Bronchial epithelial cell (primary cell): ENCODE results near the gene ARSI. TPM values are rescaled to one million over a fixed set of nuclear protein-coding genes. Genes with fewer than 3 reads are reported as not detected.

ENCODE experiments used
- DNase-seq: peaks from one replicate; pipeline ENCODE4 v3.0.0-alpha.2; 2010; ENCODE audit warnings: low read depth
- FAIRE-seq: peaks from 2 replicates; lab custom pipeline; 2011; peaks lifted over from hg19 to GRCh38; lab: Jason Lieb, UNC
- H3K27me3 ChIP-seq: 2 replicates; pipeline ENCODE4 v1.5.1; 2011; ENCODE audit warnings: low read length; ENCODE audit not compliant: control insufficient read depth, insufficient read depth
- H3K36me3 ChIP-seq: 2 replicates; pipeline ENCODE4 v1.5.1; 2011; ENCODE audit warnings: low read length; ENCODE audit not compliant: control insufficient read depth, insufficient read depth
- H3K4me3 ChIP-seq: 2 replicates; pipeline ENCODE4 v1.5.1; 2011; ENCODE audit warnings: mild to moderate bottlenecking, low read depth, low read length, control low read depth
- total RNA-seq: library from RNA; depleted of rRNA; stranded (reverse); fragments of >200 nt; gene quantifications from 2 replicates; pipeline ENCODE4 v1.2.1, GENCODE V29; 2014
- TF ChIP-seq, protein P1 (sequence below): IDR thresholded peaks from 2 replicates; pipeline ENCODE4 v1.5.1; 2011; ENCODE audit warnings: mild to moderate bottlenecking, moderate library complexity, low read length, control low read depth, inconsistent platforms; ENCODE audit not compliant: insufficient read depth, severe bottlenecking

The ARSI gene
- total RNA-seq, 1 donor from 2014 or later: 5.8 TPM

GRCh38 chr5:150264667-150265603, 37.8 kb downstream of the ARSI start:
- FAIRE-seq (no peak), DNase-seq (no peak)
- Histone ChIP-seq H3K36me3 (no peaks in the 10 kb centered on the region), H3K4me3 (no peak overlapping the region), H3K27me3 (peaks cover 2% of the 10 kb centered on the region)
- TF ChIP-seq, protein P1, sequence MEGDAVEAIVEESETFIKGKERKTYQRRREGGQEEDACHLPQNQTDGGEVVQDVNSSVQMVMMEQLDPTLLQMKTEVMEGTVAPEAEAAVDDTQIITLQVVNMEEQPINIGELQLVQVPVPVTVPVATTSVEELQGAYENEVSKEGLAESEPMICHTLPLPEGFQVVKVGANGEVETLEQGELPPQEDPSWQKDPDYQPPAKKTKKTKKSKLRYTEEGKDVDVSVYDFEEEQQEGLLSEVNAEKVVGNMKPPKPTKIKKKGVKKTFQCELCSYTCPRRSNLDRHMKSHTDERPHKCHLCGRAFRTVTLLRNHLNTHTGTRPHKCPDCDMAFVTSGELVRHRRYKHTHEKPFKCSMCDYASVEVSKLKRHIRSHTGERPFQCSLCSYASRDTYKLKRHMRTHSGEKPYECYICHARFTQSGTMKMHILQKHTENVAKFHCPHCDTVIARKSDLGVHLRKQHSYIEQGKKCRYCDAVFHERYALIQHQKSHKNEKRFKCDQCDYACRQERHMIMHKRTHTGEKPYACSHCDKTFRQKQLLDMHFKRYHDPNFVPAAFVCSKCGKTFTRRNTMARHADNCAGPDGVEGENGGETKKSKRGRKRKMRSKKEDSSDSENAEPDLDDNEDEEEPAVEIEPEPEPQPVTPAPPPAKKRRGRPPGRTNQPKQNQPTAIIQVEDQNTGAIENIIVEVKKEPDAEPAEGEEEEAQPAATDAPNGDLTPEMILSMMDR: no peak

DNA sequence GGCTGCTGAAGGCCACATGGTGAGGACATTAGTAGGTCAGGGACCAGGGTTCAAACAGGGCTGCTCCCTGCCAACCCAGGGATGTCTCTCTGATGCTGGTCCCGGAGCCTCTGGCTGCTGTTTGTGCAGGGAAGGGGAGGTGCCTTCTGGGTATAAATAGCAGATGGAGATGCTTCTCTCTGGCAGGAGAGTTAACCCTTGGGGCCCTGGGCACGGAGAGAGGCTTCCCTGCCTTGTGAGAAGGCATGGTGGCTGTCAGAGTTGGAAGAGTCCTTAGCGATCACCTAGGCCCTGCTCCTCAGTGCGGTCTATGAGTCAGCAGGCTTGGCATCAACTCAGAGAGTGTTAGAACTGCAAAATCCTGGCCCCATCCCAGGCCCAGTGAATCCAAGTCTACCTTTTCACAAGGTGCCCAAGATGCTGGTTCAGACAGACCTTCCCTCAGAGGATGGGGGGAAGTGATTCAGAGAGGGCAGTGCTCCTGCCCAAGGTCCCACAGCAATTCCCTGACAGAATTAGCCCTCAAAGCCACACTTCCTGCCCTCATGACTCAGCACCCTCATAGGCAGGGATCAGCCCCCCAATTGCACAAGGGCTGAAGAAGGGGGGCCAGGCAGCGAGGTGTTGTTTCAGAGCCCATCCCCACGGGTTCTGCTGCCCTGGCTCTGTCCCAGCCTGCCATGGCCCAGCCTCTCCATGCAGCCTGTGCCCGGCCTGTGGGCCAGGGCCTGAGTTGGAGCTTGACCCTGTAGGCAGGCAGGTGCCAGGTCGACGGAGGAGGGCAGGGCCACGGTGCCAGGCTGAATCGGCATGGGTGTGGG, 38.7 kb downstream of the ARSI start:
- TF ChIP-seq, protein P1: no peak
- Histone ChIP-seq H3K36me3 (no peaks in the 10 kb centered on the region), H3K4me3 (no peak overlapping the region), H3K27me3 (peaks cover 2% of the 10 kb centered on the region)
- DNase-seq: peak; percentile 99
- peak; percentile 94 for FAIRE-seq

GRCh38 chr5:150263375-150263775, 39.3 kb downstream of the ARSI start:
- H3K27me3 ChIP-seq: peaks cover 2% of the 10 kb centered on the region
- TF ChIP-seq, protein P1: no peak
- FAIRE-seq (peak; percentile 97), DNase-seq (no peak)
- no peaks in the 10 kb centered on the region for H3K36me3 ChIP-seq
- H3K4me3 ChIP-seq: no peak overlapping the region

DNA sequence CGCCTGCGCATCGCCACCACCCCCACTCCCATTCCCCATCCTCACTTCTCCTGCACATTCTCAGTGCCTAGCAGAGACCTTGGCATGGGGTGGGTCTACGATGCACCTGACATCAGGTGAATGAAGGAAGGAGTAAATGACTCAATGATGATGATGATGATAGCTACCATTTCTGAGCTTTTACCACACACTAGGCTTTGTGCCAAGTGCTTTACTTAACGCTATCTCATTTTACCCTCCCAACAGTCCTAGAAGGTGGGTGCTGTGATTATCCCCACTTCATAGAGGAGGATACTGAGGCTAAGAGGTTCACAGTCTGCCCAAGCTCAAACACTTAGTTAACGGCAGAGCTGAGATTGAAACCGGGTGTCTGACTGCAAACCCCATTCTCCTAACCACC, 40.2 kb downstream of the ARSI start:
- H3K27me3 ChIP-seq: peaks cover 2% of the 10 kb centered on the region
- FAIRE-seq (peak; percentile 28), DNase-seq (no peak)
- H3K4me3 ChIP-seq: no peak overlapping the region
- H3K36me3 ChIP-seq: no peaks in the 10 kb centered on the region
- TF ChIP-seq, protein P1: no peak

DNA sequence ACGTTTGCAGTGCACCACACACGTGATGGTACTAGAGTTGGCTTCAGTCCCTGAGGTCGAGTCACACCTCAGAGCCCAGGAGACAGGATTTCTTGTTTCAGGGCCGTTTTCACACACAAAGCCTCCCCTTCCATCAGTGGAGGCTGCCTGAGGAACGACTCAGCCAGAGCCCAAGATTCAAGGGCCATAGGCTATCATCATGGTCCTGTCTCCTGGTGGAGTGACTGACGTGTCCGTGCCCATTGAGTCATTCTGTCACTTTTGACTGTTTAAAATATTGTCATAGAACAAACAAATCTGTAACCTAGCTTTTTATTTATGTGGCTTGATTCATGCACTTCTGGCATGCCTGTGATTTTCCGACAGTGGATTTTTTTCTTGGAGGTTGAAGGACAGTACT, 41.5 kb downstream of the ARSI start:
- H3K36me3 ChIP-seq: no peaks in the 10 kb centered on the region
- peak; percentile 20 for DNase-seq
- H3K27me3 ChIP-seq: peaks cover 2% of the 10 kb centered on the region
- TF ChIP-seq, protein P1: no peak
- FAIRE-seq: no peak
- H3K4me3 ChIP-seq: no peak overlapping the region
